Panc1 (cell line): ENCODE measurements around the gene MOXD1. TPM values are rescaled to one million over a fixed set of nuclear protein-coding genes. Genes with fewer than 3 reads are reported as not detected.

Experiments
- ATAC-seq: fragments of 200-7000 bp; cut with Tn5 transposase; 2 replicates; pipeline ENCODE4 v1.9.1; 2020; ENCODE audit warnings: mild to moderate bottlenecking, moderate library complexity
- BruUV-seq: library from RNA; stranded (reverse); fragments of 400-500 nt; replicated peaks from 2 replicates; lab custom pipeline; 2021; lab: Mats Ljungman, UMichigan
- CTCF ChIA-PET: fragments of 300-600 bp; sonication (Branson Sonifier 250); formaldehyde crosslinking; loops from one replicate; lab custom pipeline; 2022; ENCODE audit warnings: antibody characterized with exemption; lab: Charles Lee
- POLR2A ChIA-PET: fragments of 300-600 bp; sonication (Branson Sonifier 250); formaldehyde crosslinking; loops from one replicate; lab custom pipeline; 2022; ENCODE audit warnings: antibody characterized with exemption; lab: Charles Lee
- DNase-seq: peaks from one replicate; pipeline ENCODE4 v3.0.0-alpha.2; 2010; ENCODE audit warnings: low read depth, low spot score
- H3K27ac ChIP-seq: 2 replicates; pipeline ENCODE4 v1.5.1; 2011; ENCODE audit warnings: mild to moderate bottlenecking, low read length, inconsistent platforms
- H3K27me3 ChIP-seq: fragments of 200-500 bp; sonication (Bioruptor generic); 2 replicates; pipeline ENCODE4 v1.6.0; 2014; ENCODE audit warnings: low read length, inconsistent platforms; ENCODE audit not compliant: control insufficient read depth, insufficient read depth
- H3K36me3 ChIP-seq: fragments of 200-500 bp; sonication (Bioruptor generic); 2 replicates; pipeline ENCODE4 v1.5.1; 2014; ENCODE audit warnings: inconsistent platforms, mild to moderate bottlenecking, low read length, moderate library complexity; ENCODE audit not compliant: control insufficient read depth, insufficient read depth
- H3K4me1 ChIP-seq: 2 replicates; pipeline ENCODE4 v1.5.1; 2011; ENCODE audit warnings: inconsistent platforms, mild to moderate bottlenecking, low read length, moderate library complexity; ENCODE audit not compliant: control insufficient read depth, insufficient read depth
- H3K4me3 ChIP-seq, 2 experiments: 2 replicates each; pipeline ENCODE4 v1.5.1; 2011 to 2012; ENCODE audit warnings: low read depth in 2 of 2, low read length in 2 of 2, mild to moderate bottlenecking in 2 of 2, inconsistent platforms in 1 of 2, moderate library complexity in 1 of 2
- H3K9me3 ChIP-seq: fragments of 200-500 bp; sonication (Bioruptor generic); 2 replicates; pipeline ENCODE4 v1.5.1; 2014; ENCODE audit warnings: low read depth, mild to moderate bottlenecking, inconsistent platforms, low read length, moderate library complexity; ENCODE audit not compliant: control insufficient read depth, insufficient read depth
- CTCF ChIP-seq: fragments of 450-650 bp; IDR thresholded peaks from 2 replicates; pipeline ENCODE4 v1.5.1; 2017; ENCODE audit warnings: mild to moderate bottlenecking
- POLR2AphosphoS5 ChIP-seq: IDR thresholded peaks from 2 replicates; pipeline ENCODE4 v1.6.1; 2012; ENCODE audit warnings: mild to moderate bottlenecking, low read depth, low read length, moderate library complexity
- REST ChIP-seq, 2 experiments: IDR thresholded peaks; 2 replicates each; pipeline ENCODE4 v1.6.1; 2011 to 2012; ENCODE audit warnings: low read depth in 2 of 2, control low read depth in 1 of 2, low read length in 1 of 2, mild to moderate bottlenecking in 1 of 2, moderate library complexity in 1 of 2; ENCODE audit not compliant: insufficient read depth in 1 of 2
- SIN3A ChIP-seq: IDR thresholded peaks from 2 replicates; pipeline ENCODE4 v1.6.1; 2012; ENCODE audit warnings: low read depth, mild to moderate bottlenecking, low read length, moderate library complexity, borderline replicate concordance; ENCODE audit not compliant: insufficient read depth
- TCF7L2 ChIP-seq: IDR thresholded peaks from 2 replicates; pipeline ENCODE4 v1.6.1; 2011; ENCODE audit warnings: mild to moderate bottlenecking, low read depth, low read length, inconsistent platforms
- in situ Hi-C: cut with HindIII; loops from 2 replicates; pipeline ENCODE4 v1.10.0; 2016; ENCODE audit warnings: low sequenced_read_pairs, low pct_unique_long_range_greater_than_20kb
- intact Hi-C: fragments of 100-400 bp; cut with micrococcal nuclease; formaldehyde crosslinking; loops from one replicate; pipeline ENCODE4 v1.10.0; 2022; ENCODE audit not compliant: unreplicated experiment
- total RNA-seq: library from RNA; stranded (reverse); gene quantifications from one replicate; pipeline ENCODE4 v1.2.1, GENCODE V29; 2021; ENCODE audit not compliant: unreplicated experiment

The MOXD1 gene
- total RNA-seq, 1 experiment from 2014 or later, result 0.21 TPM

- Histone ChIP-seq H3K4me3 (no peak overlapping the region), H3K9me3 (no peaks in the 10 kb centered on the region), H3K4me1 (no peaks in the 10 kb centered on the region), H3K27me3 (peaks cover 4% of the 10 kb centered on the region; the same call in 1 of the 2 replicates), H3K27ac (no peak overlapping the region), H3K36me3 (no peaks in the 10 kb centered on the region)
- in situ Hi-C loops, result no loop called here
- CTCF ChIA-PET, result no interaction called here
- POLR2A ChIA-PET, result no interaction called here
- intact Hi-C loops, result no loop called here
- TF ChIP-seq TCF7L2 (no peak), POLR2AphosphoS5 (no peak), SIN3A (no peak), CTCF (no peak), REST (IDR thresholded peaks at IDR 0.05; ENCODE audit: insufficient read depth in 1 of 2, low read depth in 2 of 2, low read length in 1 of 2) (no peak)
- ATAC-seq, result no peak
- no peak for DNase-seq
- BruUV-seq, result no TSS peak
These were observed 114.8 kb downstream of the MOXD1 start for GRCh38 chr6:132286298-132287019.

- Histone ChIP-seq H3K4me3 (no peak overlapping the region), H3K4me1 (no peaks in the 10 kb centered on the region), H3K27me3 (peaks cover 4% of the 10 kb centered on the region; the same call in 1 of the 2 replicates), H3K9me3 (no peaks in the 10 kb centered on the region), H3K36me3 (no peaks in the 10 kb centered on the region), H3K27ac (no peak overlapping the region)
- in situ Hi-C loops, result no loop called here
- no TSS peak for BruUV-seq
- POLR2A ChIA-PET, result no interaction called here
- DNase-seq (no peak), ATAC-seq (no peak)
- TF ChIP-seq CTCF (no peak), REST (IDR thresholded peaks at IDR 0.05; ENCODE audit: insufficient read depth in 1 of 2, low read depth in 2 of 2, low read length in 1 of 2) (no peak), SIN3A (no peak), POLR2AphosphoS5 (no peak), TCF7L2 (no peak)
- CTCF ChIA-PET, result no interaction called here
- intact Hi-C loops, result no loop called here
These were observed 116.1 kb downstream of the MOXD1 start for GRCh38 chr6:132285004-132285780.
